Omental fat pad (tissue), 4 donors: ENCODE measurements around the gene METAP1D. TPM values are rescaled to one million over a fixed set of nuclear protein-coding genes. Genes with fewer than 3 reads are reported as not detected.
"Not testable (repeated sequence)": the region's sequence is repeated elsewhere in the genome, so short reads cannot be mapped to it uniquely, and the experiment has no call there.

ENCODE experiments used
- ATAC-seq: fragments of 150-250 bp; one replicate; pipeline ENCODE4 v1.9.1; 2016; ENCODE audit warnings: mild to moderate bottlenecking, moderate library complexity; ENCODE audit not compliant: low FRiP score
- DNase-seq: peaks from one replicate; pipeline ENCODE4 v3.0.0-alpha.2; 2019; ENCODE audit warnings: low spot score
- total RNA-seq, 4 donors: library from RNA; depleted of rRNA; stranded (reverse); fragments of >200 nt; gene quantifications; one replicate each; pipeline ENCODE4 v1.1.0, GENCODE V29; 2016
- TF ChIP-seq, protein P1 (sequence below), 3 donors: fragments of 450-650 bp; IDR thresholded peaks; one replicate each; pipeline ENCODE4 v1.5.1; 2016 to 2017; ENCODE audit warnings: antibody characterized with exemption in 3 of 3, mild to moderate bottlenecking in 3 of 3, moderate library complexity in 2 of 3

METAP1D gene
- total RNA-seq, 4 donors from 2014 or later, result 5.4 to 9.6 (median 8.5) TPM

DNA sequence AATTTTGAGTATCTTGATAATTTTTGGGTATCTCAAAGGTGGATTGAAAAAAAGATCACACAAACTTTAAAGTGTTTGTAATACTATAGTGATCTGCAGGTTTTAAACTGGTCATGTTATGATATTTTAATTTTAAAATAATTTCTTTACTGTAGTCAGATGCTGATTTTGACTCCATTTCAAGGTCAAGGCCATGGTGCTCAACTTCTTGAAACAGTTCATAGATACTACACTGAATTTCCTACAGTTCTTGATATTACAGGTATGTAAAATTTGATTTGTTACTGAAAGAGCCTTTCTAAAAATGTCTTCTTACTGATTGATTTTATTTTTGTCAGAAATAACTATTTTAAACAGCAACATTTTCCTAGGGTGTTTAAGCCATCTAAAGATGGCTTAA lies 33.1 kb upstream of the METAP1D start:
- ATAC-seq (no peak), DNase-seq (no peak)
- TF ChIP-seq, protein P1, sequence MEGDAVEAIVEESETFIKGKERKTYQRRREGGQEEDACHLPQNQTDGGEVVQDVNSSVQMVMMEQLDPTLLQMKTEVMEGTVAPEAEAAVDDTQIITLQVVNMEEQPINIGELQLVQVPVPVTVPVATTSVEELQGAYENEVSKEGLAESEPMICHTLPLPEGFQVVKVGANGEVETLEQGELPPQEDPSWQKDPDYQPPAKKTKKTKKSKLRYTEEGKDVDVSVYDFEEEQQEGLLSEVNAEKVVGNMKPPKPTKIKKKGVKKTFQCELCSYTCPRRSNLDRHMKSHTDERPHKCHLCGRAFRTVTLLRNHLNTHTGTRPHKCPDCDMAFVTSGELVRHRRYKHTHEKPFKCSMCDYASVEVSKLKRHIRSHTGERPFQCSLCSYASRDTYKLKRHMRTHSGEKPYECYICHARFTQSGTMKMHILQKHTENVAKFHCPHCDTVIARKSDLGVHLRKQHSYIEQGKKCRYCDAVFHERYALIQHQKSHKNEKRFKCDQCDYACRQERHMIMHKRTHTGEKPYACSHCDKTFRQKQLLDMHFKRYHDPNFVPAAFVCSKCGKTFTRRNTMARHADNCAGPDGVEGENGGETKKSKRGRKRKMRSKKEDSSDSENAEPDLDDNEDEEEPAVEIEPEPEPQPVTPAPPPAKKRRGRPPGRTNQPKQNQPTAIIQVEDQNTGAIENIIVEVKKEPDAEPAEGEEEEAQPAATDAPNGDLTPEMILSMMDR (IDR thresholded peaks at IDR 0.05), result no peak

DNA sequence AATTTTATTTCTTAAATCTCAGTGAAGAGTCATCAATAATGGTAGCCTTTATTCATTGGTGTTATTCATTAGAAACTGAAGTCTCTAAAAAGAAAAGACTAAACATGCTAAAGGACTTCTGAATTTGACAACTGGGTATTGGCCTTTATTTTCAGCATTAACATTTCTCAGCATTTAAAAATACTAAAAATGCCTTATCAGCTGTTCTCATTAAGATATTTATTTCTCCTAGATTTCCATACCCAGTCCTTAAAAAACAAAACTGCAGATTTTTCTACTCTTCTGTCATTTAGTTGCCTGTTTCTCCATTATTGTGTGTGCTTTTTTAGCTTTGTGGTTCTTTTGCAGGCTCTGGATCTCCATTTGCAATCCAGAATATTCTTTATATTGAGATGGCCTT lies 31.2 kb upstream of the METAP1D start:
- TF ChIP-seq, protein P1 (IDR thresholded peaks at IDR 0.05), result no peak
- DNase-seq (no peak), ATAC-seq (no peak)

DNA sequence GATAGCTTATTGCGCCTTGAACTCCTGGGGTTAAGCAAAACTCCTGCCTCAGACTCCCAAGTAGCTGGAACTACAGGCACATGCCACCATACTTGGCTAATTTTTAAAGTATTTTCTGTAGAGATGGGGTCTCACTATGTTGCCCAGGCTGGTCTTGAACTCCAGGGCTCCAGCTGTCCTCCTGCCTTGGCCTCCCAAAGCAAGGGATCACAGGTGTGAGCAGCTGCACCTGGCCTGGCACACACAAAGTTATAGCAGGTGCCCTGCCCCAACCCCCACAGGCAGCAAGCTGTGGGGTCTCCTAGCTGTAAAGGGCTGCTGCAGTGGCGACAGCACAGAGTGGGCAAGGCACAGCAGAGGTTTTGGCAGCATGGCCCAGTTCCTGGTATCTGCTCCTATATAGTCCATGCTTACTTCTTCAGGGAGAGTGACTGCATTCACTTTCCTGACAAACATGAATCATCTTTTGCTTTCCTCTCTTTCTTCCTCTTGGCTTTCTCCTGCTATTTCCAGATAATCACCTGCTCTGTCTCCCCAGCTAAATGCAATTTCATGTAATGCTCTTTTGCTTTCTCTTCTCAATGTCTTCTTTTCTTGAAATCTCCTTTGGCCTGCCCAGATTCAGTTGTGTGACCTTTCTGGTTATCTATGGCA lies 27.3 kb upstream of the METAP1D start:
- TF ChIP-seq, protein P1 (IDR thresholded peaks at IDR 0.05), result no peak
- DNase-seq (no peak), ATAC-seq (no peak)

DNA sequence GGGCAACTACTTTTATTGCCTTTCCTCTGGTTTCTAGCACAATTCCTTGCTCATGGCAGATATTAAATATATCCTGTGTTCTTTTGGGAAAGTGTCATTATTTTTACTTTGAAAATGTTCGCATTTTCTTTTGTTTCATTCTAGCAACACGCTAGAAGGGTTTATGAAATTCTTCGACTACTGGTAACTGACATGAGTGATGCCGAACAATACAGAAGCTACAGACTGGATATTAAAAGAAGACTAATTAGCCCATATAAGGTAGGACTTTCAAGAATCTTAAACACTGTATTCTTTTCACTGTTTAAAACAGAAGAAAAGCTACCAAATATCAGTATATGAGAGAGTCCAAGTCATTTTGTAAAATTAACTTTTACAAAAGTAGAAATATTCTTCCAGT lies 20.6 kb upstream of the METAP1D start:
- ATAC-seq, result no peak
- TF ChIP-seq, protein P1 (IDR thresholded peaks at IDR 0.05), result no peak
- DNase-seq, result no peak

DNA sequence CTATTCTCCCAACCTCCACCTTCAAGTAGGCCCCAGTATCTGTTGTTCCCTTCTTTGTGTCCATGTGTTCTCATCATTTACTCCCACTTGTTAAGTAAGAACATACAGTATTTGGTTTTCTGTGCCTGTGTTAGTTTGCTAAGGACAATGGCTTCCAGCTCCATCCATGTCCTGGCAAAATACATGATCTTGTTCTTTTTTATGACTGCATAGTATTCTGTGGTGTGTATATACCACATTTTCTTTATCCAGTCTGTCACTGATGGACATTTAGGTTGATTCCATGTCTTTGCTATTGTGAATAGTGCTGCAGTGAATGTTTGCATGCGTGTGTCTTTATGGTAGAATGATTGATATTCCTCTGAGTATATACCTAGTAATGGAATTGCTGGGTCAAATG lies 15.8 kb upstream of the METAP1D start:
- DNase-seq, ATAC-seq: not testable (repeated sequence)

DNA sequence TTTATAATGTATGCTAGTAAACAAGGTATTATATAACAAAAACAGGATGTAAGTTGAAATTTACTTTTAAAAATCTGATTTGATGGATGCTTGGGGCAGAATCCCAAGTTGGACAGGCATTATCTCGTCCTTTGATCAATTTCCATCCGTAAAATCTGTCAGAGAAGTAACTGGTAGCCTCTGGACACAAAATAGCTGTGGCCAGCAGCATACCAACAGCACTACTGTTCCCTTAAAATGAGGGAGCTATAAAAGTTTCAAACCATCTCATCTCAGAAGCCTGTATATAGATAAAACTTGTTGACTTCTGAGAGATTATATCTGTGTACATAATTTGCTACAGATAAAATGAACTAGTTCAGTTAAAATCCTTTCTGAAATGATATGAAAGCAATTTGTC lies 14.7 kb upstream of the METAP1D start:
- no peak for ATAC-seq
- no peak for DNase-seq
- TF ChIP-seq, protein P1 (IDR thresholded peaks at IDR 0.05), result no peak

DNA sequence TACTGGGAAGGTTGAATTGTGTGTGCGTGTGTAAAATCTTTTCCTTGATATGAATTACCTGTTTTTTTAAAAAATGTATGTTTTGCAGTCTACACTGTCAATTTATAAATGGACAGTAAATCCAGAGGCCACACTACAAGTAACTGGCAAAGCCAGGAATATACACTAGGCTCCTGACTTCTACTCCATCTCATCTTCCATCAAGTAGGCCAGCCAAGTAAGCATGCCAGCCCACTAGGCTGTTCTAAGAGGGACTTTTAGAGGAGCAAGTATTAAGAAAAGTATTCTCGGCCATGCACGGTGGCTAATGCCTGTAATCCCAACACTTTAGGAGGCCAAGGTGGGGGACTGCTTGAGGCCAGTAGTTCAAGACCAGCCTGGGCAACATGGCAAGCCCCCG lies 13.0 kb upstream of the METAP1D start:
- TF ChIP-seq, protein P1 (IDR thresholded peaks at IDR 0.05), result no peak
- ATAC-seq (no peak), DNase-seq (no peak)
